Measurements from ENCODE around the gene ADCY4. TPM values are rescaled to one million over a fixed set of nuclear protein-coding genes. Genes with fewer than 3 reads are reported as not detected.

ADCY4 gene
- total and polyA plus RNA-seq, 2 of the 13 experiments (the other 11 are each of a cell fraction or from before 2014, with no cell fraction given) = 0.03 TPM; not detected in 1

DNA sequence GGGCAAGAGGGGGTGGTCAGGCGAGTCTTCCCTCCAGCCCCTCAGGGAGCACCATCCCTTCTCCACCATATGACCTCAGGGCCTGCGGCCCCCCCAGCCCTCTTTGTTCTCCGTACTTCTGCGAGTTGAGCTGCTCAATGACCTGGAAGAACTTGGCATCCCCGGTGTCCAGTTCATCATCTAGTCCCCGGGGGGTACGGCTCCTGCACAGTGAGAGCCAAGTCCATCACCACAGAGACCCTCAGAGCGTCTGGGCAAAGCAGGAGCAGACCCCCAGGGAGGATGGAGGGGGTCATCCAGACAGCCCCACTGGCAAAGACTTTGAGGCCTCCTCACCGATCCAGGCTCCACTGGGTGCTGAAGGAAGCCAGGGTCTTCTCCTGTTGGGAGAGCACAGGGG is 8.9 kb downstream of the ADCY4 start (continued):
- TF ChIP-seq, protein P1, sequence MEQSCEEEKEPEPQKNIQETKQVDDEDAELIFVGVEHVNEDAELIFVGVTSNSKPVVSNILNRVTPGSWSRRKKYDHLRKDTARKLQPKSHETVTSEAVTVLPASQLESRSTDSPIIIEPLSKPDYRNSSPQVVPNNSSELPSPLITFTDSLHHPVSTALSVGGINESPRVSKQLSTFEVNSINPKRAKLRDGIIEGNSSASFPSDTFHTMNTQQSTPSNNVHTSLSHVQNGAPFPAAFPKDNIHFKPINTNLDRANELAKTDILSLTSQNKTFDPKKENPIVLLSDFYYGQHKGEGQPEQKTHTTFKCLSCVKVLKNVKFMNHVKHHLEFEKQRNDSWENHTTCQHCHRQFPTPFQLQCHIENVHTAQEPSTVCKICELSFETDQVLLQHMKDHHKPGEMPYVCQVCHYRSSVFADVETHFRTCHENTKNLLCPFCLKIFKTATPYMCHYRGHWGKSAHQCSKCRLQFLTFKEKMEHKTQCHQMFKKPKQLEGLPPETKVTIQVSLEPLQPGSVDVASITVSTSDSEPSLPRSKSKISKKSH (CRISPR knock-in tag; IDR thresholded peaks at IDR 0.05; ENCODE audit: borderline replicate concordance) = 0 out of 2 replicates have a peak, but pooled peaks have one; percentile 26
- TF ChIP-seq, protein P2, sequence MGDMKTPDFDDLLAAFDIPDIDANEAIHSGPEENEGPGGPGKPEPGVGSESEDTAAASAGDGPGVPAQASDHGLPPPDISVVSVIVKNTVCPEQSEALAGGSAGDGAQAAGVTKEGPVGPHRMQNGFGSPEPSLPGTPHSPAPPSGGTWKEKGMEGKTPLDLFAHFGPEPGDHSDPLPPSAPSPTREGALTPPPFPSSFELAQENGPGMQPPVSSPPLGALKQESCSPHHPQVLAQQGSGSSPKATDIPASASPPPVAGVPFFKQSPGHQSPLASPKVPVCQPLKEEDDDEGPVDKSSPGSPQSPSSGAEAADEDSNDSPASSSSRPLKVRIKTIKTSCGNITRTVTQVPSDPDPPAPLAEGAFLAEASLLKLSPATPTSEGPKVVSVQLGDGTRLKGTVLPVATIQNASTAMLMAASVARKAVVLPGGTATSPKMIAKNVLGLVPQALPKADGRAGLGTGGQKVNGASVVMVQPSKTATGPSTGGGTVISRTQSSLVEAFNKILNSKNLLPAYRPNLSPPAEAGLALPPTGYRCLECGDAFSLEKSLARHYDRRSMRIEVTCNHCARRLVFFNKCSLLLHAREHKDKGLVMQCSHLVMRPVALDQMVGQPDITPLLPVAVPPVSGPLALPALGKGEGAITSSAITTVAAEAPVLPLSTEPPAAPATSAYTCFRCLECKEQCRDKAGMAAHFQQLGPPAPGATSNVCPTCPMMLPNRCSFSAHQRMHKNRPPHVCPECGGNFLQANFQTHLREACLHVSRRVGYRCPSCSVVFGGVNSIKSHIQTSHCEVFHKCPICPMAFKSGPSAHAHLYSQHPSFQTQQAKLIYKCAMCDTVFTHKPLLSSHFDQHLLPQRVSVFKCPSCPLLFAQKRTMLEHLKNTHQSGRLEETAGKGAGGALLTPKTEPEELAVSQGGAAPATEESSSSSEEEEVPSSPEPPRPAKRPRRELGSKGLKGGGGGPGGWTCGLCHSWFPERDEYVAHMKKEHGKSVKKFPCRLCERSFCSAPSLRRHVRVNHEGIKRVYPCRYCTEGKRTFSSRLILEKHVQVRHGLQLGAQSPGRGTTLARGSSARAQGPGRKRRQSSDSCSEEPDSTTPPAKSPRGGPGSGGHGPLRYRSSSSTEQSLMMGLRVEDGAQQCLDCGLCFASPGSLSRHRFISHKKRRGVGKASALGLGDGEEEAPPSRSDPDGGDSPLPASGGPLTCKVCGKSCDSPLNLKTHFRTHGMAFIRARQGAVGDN (CRISPR knock-in tag; IDR thresholded peaks at IDR 0.05) = 0 out of 2 replicates have a peak, but pooled peaks have one; percentile 8
- TF ChIP-seq TOPORS (CRISPR knock-in tag; IDR thresholded peaks at IDR 0.05) = no peak
- TF ChIP-seq ZMYM2 (CRISPR knock-in tag; IDR thresholded peaks at IDR 0.05) = no peak
- TF ChIP-seq CHCHD3 (CRISPR knock-in tag; IDR thresholded peaks at IDR 0.05) = no peak

DNA sequence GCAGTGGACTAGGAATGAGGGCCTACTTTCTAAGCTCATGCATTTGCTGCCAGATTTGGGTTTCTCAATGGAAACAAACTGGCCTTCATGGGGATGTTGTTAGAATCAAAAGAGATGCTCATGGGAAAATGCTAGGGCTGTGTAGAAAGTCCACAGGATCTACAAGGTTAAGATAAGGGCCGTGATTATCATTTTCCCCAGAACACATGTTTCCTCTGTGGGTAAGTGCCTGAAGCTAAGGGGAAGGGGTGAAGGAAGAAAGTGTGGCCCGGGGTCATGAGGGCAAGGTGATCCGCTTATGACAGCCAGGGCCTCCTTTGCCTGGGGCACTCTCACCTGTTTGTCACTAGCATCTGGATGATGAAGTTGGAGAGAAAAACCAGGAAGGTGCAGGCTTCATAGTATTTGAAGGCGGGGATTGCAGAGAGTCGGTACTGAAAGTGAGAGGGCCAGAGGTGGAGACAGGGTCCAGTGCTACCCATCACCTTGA is 9.8 kb downstream of the ADCY4 start:
- in situ Hi-C loops (cut with HindIII; ENCODE audit: extremely low pct_ligation_motif_present, low pct_unique_long_range_greater_than_20kb) = no loop called here

More for the DNA sequence above, 9.8 kb downstream of the ADCY4 start:
- no peaks in the 10 kb centered on the region for H3K79me2 ChIP-seq (ENCODE audit: insufficient read depth, low read length)
- no peak overlapping the region for H2AFZ ChIP-seq (ENCODE audit: low read length)
- no peak for DNase-seq (ENCODE audit: low spot score)
- 44% methylated on average over 5 of the region's 5 CpGs for WGBS (ENCODE audit: low lambda C conversion rate)
- no peak overlapping the region for H3K4me2 ChIP-seq (ENCODE audit: low read depth, low read length)
- H4K20me1 ChIP-seq (ENCODE audit: insufficient read depth, low read length) = no peaks in the 10 kb centered on the region
- no peak for TF ChIP-seq JARID2 (CRISPR knock-in tag; IDR thresholded peaks at IDR 0.05; ENCODE audit: insufficient replicate concordance)
- no peak for TF ChIP-seq ZNF775 (CRISPR knock-in tag; IDR thresholded peaks at IDR 0.05; ENCODE audit: borderline replicate concordance)
- TF ChIP-seq ZNF451 (CRISPR knock-in tag; IDR thresholded peaks at IDR 0.05) = no peak
- no peak for TF ChIP-seq MAFF (IDR thresholded peaks at IDR 0.05; ENCODE audit: low read depth, low read length)
- TF ChIP-seq MTF2 (CRISPR knock-in tag; IDR thresholded peaks at IDR 0.05; ENCODE audit: borderline replicate concordance) = 0 out of 2 replicates have a peak, but pooled peaks have one; percentile 50
- no peak for TF ChIP-seq MEIS2 (CRISPR knock-in tag; IDR thresholded peaks at IDR 0.05)
- no peak for TF ChIP-seq ZNF235 (CRISPR knock-in tag; IDR thresholded peaks at IDR 0.05; ENCODE audit: borderline replicate concordance)
- TF ChIP-seq GABPB1 (CRISPR knock-in tag; IDR thresholded peaks at IDR 0.05) = no peak
- TF ChIP-seq, protein P3, sequence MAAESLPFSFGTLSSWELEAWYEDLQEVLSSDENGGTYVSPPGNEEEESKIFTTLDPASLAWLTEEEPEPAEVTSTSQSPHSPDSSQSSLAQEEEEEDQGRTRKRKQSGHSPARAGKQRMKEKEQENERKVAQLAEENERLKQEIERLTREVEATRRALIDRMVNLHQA (CRISPR knock-in tag; IDR thresholded peaks at IDR 0.05) = no peak
- no peak for TF ChIP-seq ZNF138 (CRISPR knock-in tag; IDR thresholded peaks at IDR 0.05; ENCODE audit: low read depth)
- 0 out of 2 replicates have a peak, but pooled peaks have one; percentile 27 for TF ChIP-seq NFKB2 (CRISPR knock-in tag; IDR thresholded peaks at IDR 0.05; ENCODE audit: borderline replicate concordance)
- TF ChIP-seq ZNF792 (CRISPR knock-in tag; IDR thresholded peaks at IDR 0.05) = no peak
- TF ChIP-seq SRSF9 (IDR thresholded peaks at IDR 0.05; ENCODE audit: borderline replicate concordance, insufficient read depth, low read depth, low read length, poor library complexity, severe bottlenecking) = no peak
- peaks cover 9% of the 10 kb centered on the region for H3K4me1 ChIP-seq (ENCODE audit: insufficient read depth, low read length)
- H3K27me3 ChIP-seq (ENCODE audit: control insufficient read depth in 1 of 2, insufficient read depth in 2 of 2, low read length in 2 of 2) = peaks cover 30 to 76% of the 10 kb centered on the region in 2 experiments
- H3K36me3 ChIP-seq (replicated peaks in 1 of 2; ENCODE audit: control insufficient read depth in 1 of 2, insufficient read depth in 2 of 2, low read length in 2 of 2) = no peaks in the 10 kb centered on the region
- H3K4me3 ChIP-seq (replicated peaks in 1 of 3; ENCODE audit: insufficient read depth in 1 of 3, low read depth in 2 of 3, low read length in 3 of 3) = no peak overlapping the region
- ATAC-seq = no peak
- no peak overlapping the region for H3K27ac ChIP-seq (ENCODE audit: extremely low read length, insufficient read depth, low read length)
- no peak for FAIRE-seq
- intact Hi-C loops (cut with micrococcal nuclease; ENCODE audit: unreplicated experiment) = no loop called here
- ChIA-PET POLR2A (interaction anchor here (0.8 to 1.2 kb wide), 5 partner anchors 17 to 107 kb away, joined by 3 to 4 read pairs (median 4); partner anchors contain the start of genes CIDEB, DHRS1, NOP9 and RABGGTA), CTCF (ENCODE audit: low intra/inter-chr PET ratio, low total read pairs) (interaction anchor here (1.2 kb wide), 1 partner anchor 9 kb away, joined by 4 read pairs; no protein-coding TSS in a partner anchor)
- H3K9me3 ChIP-seq (ENCODE audit: low read length) = no peaks in the 10 kb centered on the region
- no peak overlapping the region for H3K9ac ChIP-seq (ENCODE audit: insufficient read depth, low read depth, low read length)
- no TSS peak for BruUV-seq (replicated peaks)

Measured in HepG2 (cell line).